ENCODE measurements around the gene SIAH2.
A peak's percentile ranks its signal among the peaks of the same experiment; 100 is the strongest.

Gene SIAH2

GRCh38 chr3:150739877-150740645 lies 22.9 kb downstream of the SIAH2 start:
- no peak for TF ChIP-seq CTCF (IDR thresholded peaks at IDR 0.05; ENCODE audit: poor library complexity, severe bottlenecking)
- peaks cover 26% of the 10 kb centered on the region for H3K4me1 ChIP-seq (ENCODE audit: insufficient read depth, poor library complexity, severe bottlenecking)
- no peak overlapping the region for H3K4me3 ChIP-seq (ENCODE audit: severe bottlenecking)
- H3K9me3 ChIP-seq (ENCODE audit: severe bottlenecking), result no peaks in the 10 kb centered on the region
- peaks cover 16% of the 10 kb centered on the region for H3K36me3 ChIP-seq (ENCODE audit: low read depth)
- no peak overlapping the region for H3K27ac ChIP-seq (ENCODE audit: poor library complexity, severe bottlenecking)
- ATAC-seq (ENCODE audit: low read depth) (no peak), DNase-seq (ENCODE audit: low spot score) (no peak)
- no peaks in the 10 kb centered on the region for H3K27me3 ChIP-seq (ENCODE audit: insufficient read depth, poor library complexity, severe bottlenecking)

GRCh38 chr3:150739200-150739863 lies 23.6 kb downstream of the SIAH2 start:
- Histone ChIP-seq H3K27me3 (ENCODE audit: insufficient read depth, poor library complexity, severe bottlenecking) (no peaks in the 10 kb centered on the region), H3K36me3 (ENCODE audit: low read depth) (peaks cover 16% of the 10 kb centered on the region), H3K9me3 (ENCODE audit: severe bottlenecking) (no peaks in the 10 kb centered on the region), H3K4me1 (ENCODE audit: insufficient read depth, poor library complexity, severe bottlenecking) (peaks cover 19% of the 10 kb centered on the region), H3K27ac (ENCODE audit: poor library complexity, severe bottlenecking) (no peak overlapping the region), H3K4me3 (ENCODE audit: severe bottlenecking) (no peak overlapping the region)
- ATAC-seq (ENCODE audit: low read depth), result no peak
- no peak for DNase-seq (ENCODE audit: low spot score)
- TF ChIP-seq CTCF (IDR thresholded peaks at IDR 0.05; ENCODE audit: poor library complexity, severe bottlenecking), result no peak

GRCh38 chr3:150738688-150739087 lies 24.3 kb downstream of the SIAH2 start:
- Histone ChIP-seq H3K36me3 (ENCODE audit: low read depth) (peaks cover 16% of the 10 kb centered on the region), H3K4me3 (ENCODE audit: severe bottlenecking) (no peak overlapping the region), H3K27me3 (ENCODE audit: insufficient read depth, poor library complexity, severe bottlenecking) (no peaks in the 10 kb centered on the region), H3K27ac (ENCODE audit: poor library complexity, severe bottlenecking) (no peak overlapping the region), H3K9me3 (ENCODE audit: severe bottlenecking) (no peaks in the 10 kb centered on the region), H3K4me1 (ENCODE audit: insufficient read depth, poor library complexity, severe bottlenecking) (peaks cover 13% of the 10 kb centered on the region)
- no peak for TF ChIP-seq CTCF (IDR thresholded peaks at IDR 0.05; ENCODE audit: poor library complexity, severe bottlenecking)
- ATAC-seq (ENCODE audit: low read depth) (no peak), DNase-seq (ENCODE audit: low spot score) (no peak)

- TF ChIP-seq CTCF (IDR thresholded peaks at IDR 0.05; ENCODE audit: poor library complexity, severe bottlenecking), result no peak
- Histone ChIP-seq H3K36me3 (ENCODE audit: low read depth) (peaks cover 16% of the 10 kb centered on the region), H3K27me3 (ENCODE audit: insufficient read depth, poor library complexity, severe bottlenecking) (no peaks in the 10 kb centered on the region), H3K27ac (ENCODE audit: poor library complexity, severe bottlenecking) (no peak overlapping the region), H3K4me3 (ENCODE audit: severe bottlenecking) (no peak overlapping the region), H3K4me1 (ENCODE audit: insufficient read depth, poor library complexity, severe bottlenecking) (peaks cover 16% of the 10 kb centered on the region), H3K9me3 (ENCODE audit: severe bottlenecking) (no peaks in the 10 kb centered on the region)
- ATAC-seq (ENCODE audit: low read depth) (peak; percentile 64), DNase-seq (ENCODE audit: low spot score) (no peak)
These were observed 24.9 kb downstream of the SIAH2 start for GRCh38 chr3:150737874-150738679.
